ENCODE data around the gene LRRC45.

Gene LRRC45

DNA sequence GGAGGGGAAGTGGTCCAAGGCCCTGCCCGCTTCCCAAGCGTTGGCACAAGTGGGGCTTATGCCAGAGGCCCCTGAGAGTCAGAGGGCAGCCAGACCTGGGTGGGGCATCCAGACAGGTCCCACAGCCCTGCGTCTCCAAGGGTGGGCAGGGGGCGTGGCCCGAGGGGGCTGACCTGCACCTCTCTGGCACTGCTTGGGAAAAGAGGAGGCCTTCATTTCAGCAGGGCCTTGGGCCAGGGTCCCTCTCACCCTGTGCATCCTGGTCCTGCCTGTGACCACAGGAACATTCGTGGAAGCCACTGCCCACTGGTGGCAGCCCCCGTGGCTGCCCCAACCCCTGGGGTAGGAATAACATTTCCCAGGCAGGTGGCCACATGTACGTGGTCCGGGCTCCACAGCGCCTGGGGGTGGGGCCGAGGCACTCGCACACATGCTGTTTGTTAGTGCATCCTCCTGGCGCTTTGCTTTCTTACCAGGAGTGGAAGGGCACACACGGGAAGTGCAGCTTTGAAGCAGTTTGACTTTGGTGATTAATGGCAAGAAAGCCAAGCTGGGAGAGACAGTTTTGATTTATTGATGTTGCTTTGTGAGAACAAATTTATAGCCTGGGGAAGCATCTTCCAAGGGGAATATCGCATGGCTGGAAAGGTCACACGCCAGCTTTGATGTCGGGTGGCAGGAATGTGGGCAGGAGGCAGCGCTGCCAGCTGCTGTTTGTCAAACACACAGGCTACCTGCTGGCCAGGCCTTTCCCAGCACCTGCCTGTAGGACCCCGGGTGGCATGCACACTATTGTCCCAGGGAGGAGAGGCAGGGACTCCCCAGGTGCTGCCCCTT lies 4.7 kb upstream of the LRRC45 start:
- Histone ChIP-seq H3K36me3 (ENCODE audit: control insufficient read depth, low read length) (peaks cover 7% of the 10 kb centered on the region), H4K20me1 (ENCODE audit: control insufficient read depth, insufficient read depth, low read depth, low read length) (peaks cover 8% of the 10 kb centered on the region; the same call in 1 of the 2 replicates), H3K27ac (ENCODE audit: low read depth, low read length) (no peak overlapping the region), H3K9me2 (replicated peaks; ENCODE audit: control insufficient read depth, low read length) (no peaks in the 10 kb centered on the region), H3K4me1 (ENCODE audit: control insufficient read depth, low read length) (peaks cover 22% of the 10 kb centered on the region), H3K4me2 (ENCODE audit: low read length) (no peak overlapping the region), H3K79me2 (ENCODE audit: control insufficient read depth, low read length) (peaks cover 23% of the 10 kb centered on the region), H3F3A (ENCODE audit: control insufficient read depth, insufficient read depth) (peaks cover 3% of the 10 kb centered on the region; the same call in 1 of the 2 replicates), H3K27me3 (ENCODE audit: control insufficient read depth, low read length) (no peaks in the 10 kb centered on the region), H3K9me3 (ENCODE audit: control insufficient read depth, insufficient read depth, low read length) (no peaks in the 10 kb centered on the region), H3K4me3 (ENCODE audit: low read length) (no peak overlapping the region)
- TF ChIP-seq CTCF (IDR thresholded peaks at IDR 0.05; ENCODE audit: low read depth, low read length, poor library complexity, severe bottlenecking) = no peak
- TF ChIP-seq EZH2phosphoT487 (IDR thresholded peaks at IDR 0.05; ENCODE audit: borderline replicate concordance, low read length) = no peak

DNA sequence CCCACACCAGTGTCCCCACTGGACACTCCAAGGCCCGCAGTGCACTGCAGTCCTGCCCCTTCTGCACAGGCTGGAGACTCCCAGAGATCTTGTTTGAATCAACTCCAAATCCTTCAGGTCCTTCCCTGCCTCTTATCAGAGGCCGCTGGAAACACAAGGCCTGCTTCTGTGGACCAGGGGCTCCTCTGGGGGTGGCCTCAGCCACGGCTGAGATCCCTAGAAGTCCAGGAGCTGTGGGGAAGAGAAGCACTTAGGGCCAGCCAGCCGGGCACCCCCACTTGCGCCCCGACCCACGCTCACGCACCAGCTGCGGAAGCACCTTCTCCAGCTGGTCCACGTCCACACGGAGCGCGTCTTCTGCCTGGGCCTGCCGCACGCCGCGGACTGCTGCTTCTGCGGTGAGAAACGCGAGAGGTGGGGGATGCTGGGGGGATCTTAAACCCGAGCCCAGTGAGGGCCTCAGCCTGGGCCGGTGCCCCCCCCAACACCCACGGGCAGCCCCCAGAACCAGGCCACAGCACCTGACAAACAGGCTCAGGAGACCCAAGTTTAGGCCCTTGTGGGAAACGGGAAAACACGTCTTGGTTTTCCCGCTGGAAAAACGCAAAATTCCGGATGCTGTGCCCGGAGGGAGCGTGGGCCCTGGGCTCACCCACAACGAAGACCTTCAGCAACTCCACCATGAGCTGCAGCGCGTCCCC lies 4.0 kb upstream of the LRRC45 start:
- no peak overlapping the region for H3K4me2 ChIP-seq (ENCODE audit: low read length)
- H4K20me1 ChIP-seq (ENCODE audit: control insufficient read depth, insufficient read depth, low read depth, low read length) = peaks cover 8% of the 10 kb centered on the region; the same call in 1 of the 2 replicates
- peaks cover 27% of the 10 kb centered on the region for H3K4me1 ChIP-seq (ENCODE audit: control insufficient read depth, low read length)
- H3K9me2 ChIP-seq (replicated peaks; ENCODE audit: control insufficient read depth, low read length) = no peaks in the 10 kb centered on the region
- H3K79me2 ChIP-seq (ENCODE audit: control insufficient read depth, low read length) = peaks cover 30% of the 10 kb centered on the region
- no peaks in the 10 kb centered on the region for H3K27me3 ChIP-seq (ENCODE audit: control insufficient read depth, low read length)
- H3F3A ChIP-seq (ENCODE audit: control insufficient read depth, insufficient read depth) = peaks cover 3% of the 10 kb centered on the region; the same call in 1 of the 2 replicates
- peaks cover 7% of the 10 kb centered on the region for H3K36me3 ChIP-seq (ENCODE audit: control insufficient read depth, low read length)
- no peaks in the 10 kb centered on the region for H3K9me3 ChIP-seq (ENCODE audit: control insufficient read depth, insufficient read depth, low read length)
- H3K4me3 ChIP-seq (ENCODE audit: low read length) = no peak overlapping the region
- H3K27ac ChIP-seq (ENCODE audit: low read depth, low read length) = no peak overlapping the region
- TF ChIP-seq CTCF (IDR thresholded peaks at IDR 0.05; ENCODE audit: low read depth, low read length, poor library complexity, severe bottlenecking) (no peak), EZH2phosphoT487 (IDR thresholded peaks at IDR 0.05; ENCODE audit: borderline replicate concordance, low read length) (no peak)

GRCh38 chr17:82019690-82020571 lies 3.2 kb upstream of the LRRC45 start:
- Histone ChIP-seq H3K4me3 (ENCODE audit: low read length) (no peak overlapping the region), H3K4me2 (ENCODE audit: low read length) (peak overlapping the region; percentile 27), H3K9me2 (replicated peaks; ENCODE audit: control insufficient read depth, low read length) (no peaks in the 10 kb centered on the region), H3K79me2 (ENCODE audit: control insufficient read depth, low read length) (peaks cover 35% of the 10 kb centered on the region), H3F3A (ENCODE audit: control insufficient read depth, insufficient read depth) (peaks cover 3% of the 10 kb centered on the region; the same call in 1 of the 2 replicates), H3K27me3 (ENCODE audit: control insufficient read depth, low read length) (no peaks in the 10 kb centered on the region), H3K27ac (ENCODE audit: low read depth, low read length) (no peak overlapping the region), H3K9me3 (ENCODE audit: control insufficient read depth, insufficient read depth, low read length) (no peaks in the 10 kb centered on the region), H3K4me1 (ENCODE audit: control insufficient read depth, low read length) (peaks cover 31% of the 10 kb centered on the region), H3K36me3 (ENCODE audit: control insufficient read depth, low read length) (peaks cover 7% of the 10 kb centered on the region), H4K20me1 (ENCODE audit: control insufficient read depth, insufficient read depth, low read depth, low read length) (peaks cover 8% of the 10 kb centered on the region; the same call in 1 of the 2 replicates)
- no peak for TF ChIP-seq EZH2phosphoT487 (IDR thresholded peaks at IDR 0.05; ENCODE audit: borderline replicate concordance, low read length)
- TF ChIP-seq CTCF (IDR thresholded peaks at IDR 0.05; ENCODE audit: low read depth, low read length, poor library complexity, severe bottlenecking) = peak; percentile 92
